Naive thymus-derived CD4-positive, alpha-beta T cell (primary cell): Measurements from ENCODE around the gene TSC22D2. TPM values are rescaled to one million over a fixed set of nuclear protein-coding genes. Genes with fewer than 3 reads are reported as not detected.
"Not testable (repeated sequence)": the region's sequence is repeated elsewhere in the genome, so short reads cannot be mapped to it uniquely, and the experiment has no call there.

ENCODE experiments used
- ATAC-seq: fragments of 150-1000 bp; cut with Tn5 transposase; 2 replicates; pipeline ENCODE4 v1.10.0; 2021; ENCODE audit warnings: mild to moderate bottlenecking, moderate library complexity
- CTCF ChIA-PET: fragments of 350-600 bp; sonication (Branson Sonifier 250); formaldehyde crosslinking; loops from one replicate; lab custom pipeline; 2021; ENCODE audit warnings: antibody characterized with exemption; lab: Charles Lee
- POLR2A ChIA-PET: fragments of 350-600 bp; sonication (Branson Sonifier 250); formaldehyde crosslinking; loops from one replicate; lab custom pipeline; 2021; ENCODE audit warnings: antibody characterized with exemption, inconsistent platforms; lab: Charles Lee
- DNase-seq, 9 donors: peaks; one replicate each; pipeline versions ENCODE4 v3.0.0 to v3.0.0-alpha.2; 2020 to 2022; ENCODE audit warnings: mixed read lengths in 1 of 9
- H3K27ac ChIP-seq: one replicate; pipeline ENCODE4 v1.7.0; 2013; ENCODE audit warnings: mild to moderate bottlenecking, low read depth, low read length, moderate library complexity
- H3K27me3 ChIP-seq, 2 donors: one replicate each; pipeline ENCODE4 v1.7.0; 2013; ENCODE audit warnings: low read length in 2 of 2, mild to moderate bottlenecking in 2 of 2, moderate library complexity in 2 of 2; ENCODE audit not compliant: control insufficient read depth in 2 of 2, insufficient read depth in 2 of 2
- H3K36me3 ChIP-seq, 3 experiments: 1 replicate in 2 of 3; 2 replicates in 1 of 3; pipeline ENCODE4 v1.7.0; 2013; ENCODE audit warnings: low read length in 3 of 3, mild to moderate bottlenecking in 3 of 3, moderate library complexity in 1 of 3; ENCODE audit not compliant: insufficient read depth in 3 of 3, control insufficient read depth in 2 of 3
- H3K4me1 ChIP-seq, 2 donors: one replicate each; pipeline ENCODE4 v1.7.0; 2013; ENCODE audit warnings: low read length in 2 of 2, mild to moderate bottlenecking in 2 of 2, moderate library complexity in 1 of 2; ENCODE audit not compliant: control insufficient read depth in 2 of 2, insufficient read depth in 2 of 2
- H3K4me3 ChIP-seq: 2 replicates; pipeline ENCODE4 v1.7.0; 2013; ENCODE audit warnings: mild to moderate bottlenecking, low read length
- H3K9me3 ChIP-seq, 3 experiments: 1 replicate in 2 of 3; 2 replicates in 1 of 3; pipeline ENCODE4 v1.7.0; 2013; ENCODE audit warnings: low read length in 3 of 3; ENCODE audit not compliant: control insufficient read depth in 2 of 3
- H3K27ac Mint-ChIP-seq, 9 donors: one replicate each; pipeline ENCODE4 v1.8.0; 2020 to 2022; ENCODE audit warnings: mixed read lengths in 9 of 9, mild to moderate bottlenecking in 8 of 9, moderate library complexity in 5 of 9, inconsistent platforms in 2 of 9
- H3K27me3 Mint-ChIP-seq, 5 donors: one replicate each; pipeline ENCODE4 v1.8.0; 2021 to 2022; ENCODE audit warnings: mixed read lengths in 5 of 5, mild to moderate bottlenecking in 1 of 5
- H3K36me3 Mint-ChIP-seq, 5 donors: one replicate each; pipeline ENCODE4 v1.8.0; 2020 to 2022; ENCODE audit warnings: mixed read lengths in 5 of 5, mild to moderate bottlenecking in 3 of 5, inconsistent platforms in 1 of 5
- H3K4me1 Mint-ChIP-seq, 7 donors: one replicate each; pipeline ENCODE4 v1.8.0; 2020 to 2022; ENCODE audit warnings: mixed read lengths in 7 of 7, mild to moderate bottlenecking in 3 of 7, inconsistent platforms in 1 of 7
- H3K4me3 Mint-ChIP-seq, 10 donors: one replicate each; pipeline ENCODE4 v1.8.0; 2020 to 2022; ENCODE audit warnings: mild to moderate bottlenecking in 10 of 10, mixed read lengths in 10 of 10, moderate library complexity in 6 of 10, inconsistent platforms in 2 of 10
- H3K9me3 Mint-ChIP-seq, 11 donors: one replicate each; pipeline ENCODE4 v1.8.0; 2020 to 2022; ENCODE audit warnings: mixed read lengths in 11 of 11, mild to moderate bottlenecking in 4 of 11, inconsistent platforms in 1 of 11, moderate library complexity in 1 of 11
- intact Hi-C, 2 donors: fragments of 100-400 bp; cut with micrococcal nuclease; formaldehyde crosslinking; loops; one replicate each; pipeline ENCODE4 v1.15.1; 2023
- polyA plus RNA-seq, 2 donors: library from polyadenylated mRNA; unstranded; fragments of 300-500 nt; fragmentation: Illumina TruSeq; gene quantifications; one replicate each; pipeline ENCODE4 v1.2.3, GENCODE V29; 2021
- total RNA-seq, 6 experiments: library from RNA in 5 of 6; stranded (reverse) in 5 of 6; gene quantifications; 1 replicate in 5 of 6; 2 replicates in 1 of 6; pipeline ENCODE4 v1.2.3 and lab custom pipeline; 2021 to 2026

TSC22D2 gene
- total and polyA plus RNA-seq, 7 experiments from 2014 or later = 6.6 to 42.1 (median 26.1) TPM

GRCh38 chr3:150490277-150490986, 82.3 kb downstream of the TSC22D2 start:
- peaks cover 0 to 23% (median 11%) of the 10 kb centered on the region in 11 donors for H3K9me3 Mint-ChIP-seq
- no peak overlapping the region for H3K4me3 Mint-ChIP-seq
- H3K9me3 ChIP-seq = no peaks in the 10 kb centered on the region
- H3K27me3 ChIP-seq = no peaks in the 10 kb centered on the region
- H3K27me3 Mint-ChIP-seq = no peaks in the 10 kb centered on the region
- intact Hi-C loops = loop anchor here in 1 of 2 donors (10.0 kb wide), 1 partner anchor 176 kb away; no protein-coding TSS in a partner anchor
- ATAC-seq (no peak), DNase-seq (no peak)
- H3K4me1 Mint-ChIP-seq = peaks cover 0 to under 1% (median 0%) of the 10 kb centered on the region in 7 donors
- H3K4me1 ChIP-seq = no peaks in the 10 kb centered on the region
- no peaks in the 10 kb centered on the region for H3K36me3 ChIP-seq
- ChIA-PET POLR2A (interaction anchor here (0.6 to 0.7 kb wide), 2 partner anchors 60 to 87 kb away, joined by 3 read pairs; no protein-coding TSS in a partner anchor), CTCF (interaction anchor here (1.8 kb wide), 1 partner anchor 204 kb away, joined by 7 read pairs; no protein-coding TSS in a partner anchor)
- no peak overlapping the region for H3K27ac ChIP-seq
- peaks cover 0 to 9% (median 3%) of the 10 kb centered on the region in 5 donors for H3K36me3 Mint-ChIP-seq
- no peak overlapping the region for H3K4me3 ChIP-seq
- no peak overlapping the region for H3K27ac Mint-ChIP-seq

GRCh38 chr3:150494411-150494977, 86.4 kb downstream of the TSC22D2 start:
- peaks cover 0 to 9% (median 0%) of the 10 kb centered on the region in 5 donors for H3K27me3 Mint-ChIP-seq
- no peaks in the 10 kb centered on the region for H3K9me3 Mint-ChIP-seq
- CTCF ChIA-PET = interaction anchor here (0.7 to 3.1 kb wide), 6 partner anchors 9 to 527 kb away, joined by 3 to 41 read pairs (median 4); no protein-coding TSS in a partner anchor
- Histone ChIP-seq H3K27ac (no peak overlapping the region), H3K4me1 (no peaks in the 10 kb centered on the region), H3K27me3 (no peaks in the 10 kb centered on the region), H3K4me3 (no peak overlapping the region), H3K36me3 (no peaks in the 10 kb centered on the region), H3K9me3 (no peaks in the 10 kb centered on the region)
- POLR2A ChIA-PET = interaction anchor here (3.5 kb wide), 1 partner anchor 85 kb away, joined by 16 read pairs; the partner anchor contains the start of gene TSC22D2
- H3K27ac Mint-ChIP-seq = no peak overlapping the region
- ATAC-seq (no peak), DNase-seq (no peak)
- intact Hi-C loops = loop anchor here in 1 of 2 donors (10.0 kb wide), 1 partner anchor 180 kb away; no protein-coding TSS in a partner anchor
- no peaks in the 10 kb centered on the region for H3K36me3 Mint-ChIP-seq
- peaks cover 0 to 6% (median 0%) of the 10 kb centered on the region in 7 donors for H3K4me1 Mint-ChIP-seq
- no peak overlapping the region for H3K4me3 Mint-ChIP-seq

- Histone ChIP-seq H3K9me3 (no peaks in the 10 kb centered on the region), H3K27ac (no peak overlapping the region), H3K4me3 (no peak overlapping the region), H3K4me1 (no peaks in the 10 kb centered on the region), H3K36me3 (no peaks in the 10 kb centered on the region), H3K27me3 (no peaks in the 10 kb centered on the region)
- Mint-ChIP-seq H3K27me3 (peaks cover 0 to 9% (median 0%) of the 10 kb centered on the region in 5 donors), H3K4me3 (no peak overlapping the region), H3K27ac (no peak overlapping the region), H3K4me1 (peaks cover 0 to 6% (median 0%) of the 10 kb centered on the region in 7 donors), H3K9me3 (no peaks in the 10 kb centered on the region), H3K36me3 (no peaks in the 10 kb centered on the region)
- ATAC-seq (peak; percentile 34), DNase-seq (no peak)
- intact Hi-C loops = loop anchor here (1.0 to 10.0 kb wide), 9 partner anchors 85 to 528 kb away; partner anchors contain the start of genes PFN2 (in 1 of the 2) and TSC22D2 (in 1 of the 2)
- ChIA-PET POLR2A (interaction anchor here (3.5 kb wide), 1 partner anchor 86 kb away, joined by 16 read pairs; the partner anchor contains the start of gene TSC22D2), CTCF (interaction anchor here (0.6 to 3.1 kb wide), 19 partner anchors 9 to 558 kb away, joined by 3 to 41 read pairs (median 4); no protein-coding TSS in a partner anchor)
Observed at GRCh38 chr3:150495149-150495548, 87.1 kb downstream of the TSC22D2 start.

DNA sequence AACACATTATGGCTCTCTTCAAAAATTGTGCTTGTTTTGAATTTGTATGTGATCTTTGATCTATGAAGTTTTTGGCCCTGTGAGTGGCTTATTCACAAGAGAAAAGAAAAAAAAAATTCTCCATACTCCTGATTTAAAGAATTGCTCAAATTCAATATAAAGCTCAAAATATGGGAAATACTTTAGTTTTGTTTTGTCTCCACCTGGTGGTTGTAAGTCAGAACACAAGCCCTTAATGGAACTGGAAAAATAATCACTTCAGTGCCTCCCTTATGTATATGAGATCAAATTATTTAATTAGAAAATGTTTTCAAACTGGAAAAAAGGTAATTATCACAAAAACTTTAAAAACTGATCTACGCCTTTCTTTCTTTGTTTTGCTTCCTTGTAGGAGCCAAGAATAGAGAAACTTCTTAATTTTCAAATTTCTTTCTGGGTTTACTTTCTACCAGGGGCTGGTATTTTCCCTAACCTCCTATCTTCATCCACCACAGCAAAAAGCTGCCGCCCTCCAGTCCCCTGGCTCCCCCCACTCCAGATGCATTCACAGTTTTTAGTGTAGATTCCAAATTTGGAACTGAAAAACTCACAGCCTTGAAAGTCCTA, 87.6 kb downstream of the TSC22D2 start:
- peak in 7 of 9 donors; percentile 9 to 59 (median 41) for DNase-seq
- CTCF ChIA-PET = interaction anchor here (0.6 to 3.1 kb wide), 24 partner anchors 9 to 558 kb away, joined by 3 to 41 read pairs (median 3); partner anchors contain the start of gene TSC22D2
- Mint-ChIP-seq H3K27ac (no peak overlapping the region), H3K9me3 (no peaks in the 10 kb centered on the region), H3K27me3 (peaks cover 0 to 9% (median 0%) of the 10 kb centered on the region in 5 donors), H3K36me3 (no peaks in the 10 kb centered on the region), H3K4me1 (peaks cover 0 to 6% (median 0%) of the 10 kb centered on the region in 7 donors), H3K4me3 (no peak overlapping the region)
- no peaks in the 10 kb centered on the region for H3K9me3 ChIP-seq
- no peaks in the 10 kb centered on the region for H3K27me3 ChIP-seq
- no peaks in the 10 kb centered on the region for H3K36me3 ChIP-seq
- no peak overlapping the region for H3K27ac ChIP-seq
- intact Hi-C loops = loop anchor here (1.0 to 10.0 kb wide), 9 partner anchors 85 to 528 kb away; partner anchors contain the start of genes PFN2 (in 1 of the 2) and TSC22D2 (in 1 of the 2)
- ATAC-seq = peak; percentile 73
- H3K4me1 ChIP-seq = no peaks in the 10 kb centered on the region
- POLR2A ChIA-PET = interaction anchor here (3.5 kb wide), 1 partner anchor 86 kb away, joined by 16 read pairs; the partner anchor contains the start of gene TSC22D2
- no peak overlapping the region for H3K4me3 ChIP-seq

- H3K9me3 ChIP-seq = no peaks in the 10 kb centered on the region
- peaks cover 0 to 12% (median 3%) of the 10 kb centered on the region in 11 donors for H3K9me3 Mint-ChIP-seq
- peaks cover 0 to 9% (median 0%) of the 10 kb centered on the region in 5 donors for H3K27me3 Mint-ChIP-seq
- ATAC-seq = no peak
- no peaks in the 10 kb centered on the region for H3K4me1 ChIP-seq
- ChIA-PET CTCF (no interaction called here), POLR2A (no interaction called here)
- intact Hi-C loops = loop anchor here in 1 of 2 donors (5.0 to 10.0 kb wide), 2 partner anchors 183 to 526 kb away; partner anchors contain the start of gene PFN2
- H3K27me3 ChIP-seq = no peaks in the 10 kb centered on the region
- H3K36me3 ChIP-seq = no peaks in the 10 kb centered on the region
- H3K4me1 Mint-ChIP-seq = peaks cover 0 to 6% (median 0%) of the 10 kb centered on the region in 7 donors
- H3K4me3 Mint-ChIP-seq = no peak overlapping the region
- H3K4me3 ChIP-seq = no peak overlapping the region
- H3K27ac ChIP-seq = no peak overlapping the region
- no peak overlapping the region for H3K27ac Mint-ChIP-seq
- H3K36me3 Mint-ChIP-seq = peaks cover 0 to 10% (median 6%) of the 10 kb centered on the region in 5 donors
- DNase-seq = no peak
Observed at GRCh38 chr3:150497956-150498355, 89.9 kb downstream of the TSC22D2 start.

GRCh38 chr3:150500960-150501359, 92.9 kb downstream of the TSC22D2 start:
- H3K9me3 Mint-ChIP-seq = peaks cover 0 to 12% (median 3%) of the 10 kb centered on the region in 11 donors
- H3K4me3 Mint-ChIP-seq, H3K27ac Mint-ChIP-seq, ATAC-seq, H3K4me1 Mint-ChIP-seq, CTCF ChIA-PET, H3K4me1 ChIP-seq, H3K4me3 ChIP-seq, DNase-seq, H3K27ac ChIP-seq, H3K27me3 ChIP-seq, intact Hi-C loops, POLR2A ChIA-PET, H3K36me3 ChIP-seq, H3K9me3 ChIP-seq: not testable (repeated sequence)
- H3K36me3 Mint-ChIP-seq = peaks cover 0 to 10% (median 6%) of the 10 kb centered on the region in 5 donors
- peaks cover 0 to 14% (median 4%) of the 10 kb centered on the region in 5 donors for H3K27me3 Mint-ChIP-seq
